Posterior cingulate gyrus (tissue), 11 donors: ENCODE data around the gene CX3CL1.
A peak's percentile ranks its signal among the peaks of the same experiment; 100 is the strongest.
"Not testable (repeated sequence)": the region's sequence is repeated elsewhere in the genome, so short reads cannot be mapped to it uniquely, and the experiment has no call there.

Source experiments
- DNase-seq, 10 donors: peaks; one replicate each; pipeline versions ENCODE4 v3.0.0 to v3.0.0-alpha.2; 2020 to 2021; ENCODE audit warnings: mixed read lengths in 3 of 10
- intact Hi-C: fragments of 100-400 bp; cut with DNase I; formaldehyde crosslinking; loops from one replicate; pipeline ENCODE4 v1.15.1; 2023

Gene CX3CL1

DNA sequence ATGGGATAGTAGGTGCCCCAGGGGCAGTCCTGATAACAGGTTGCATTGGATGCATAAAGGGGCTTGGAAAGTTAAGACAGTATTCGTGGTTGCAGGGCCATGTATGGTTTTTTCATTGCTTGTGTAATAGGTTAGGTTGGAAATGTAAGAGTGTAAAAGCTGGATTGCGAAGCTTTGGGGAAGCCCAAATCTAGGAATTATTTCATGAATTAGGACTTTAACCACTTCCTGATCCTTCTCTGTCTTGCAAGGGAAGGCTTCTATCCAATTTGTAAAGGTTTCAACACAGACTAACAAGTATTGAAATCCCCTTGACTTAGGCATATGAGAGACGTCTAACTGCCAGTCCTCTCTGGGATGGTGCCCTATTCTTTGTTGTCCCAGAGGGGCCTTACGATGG, 24.5 kb downstream of the CX3CL1 start:
- DNase-seq: peak in 1 of 10 donors; percentile 18
- intact Hi-C loops: no loop called here

DNA sequence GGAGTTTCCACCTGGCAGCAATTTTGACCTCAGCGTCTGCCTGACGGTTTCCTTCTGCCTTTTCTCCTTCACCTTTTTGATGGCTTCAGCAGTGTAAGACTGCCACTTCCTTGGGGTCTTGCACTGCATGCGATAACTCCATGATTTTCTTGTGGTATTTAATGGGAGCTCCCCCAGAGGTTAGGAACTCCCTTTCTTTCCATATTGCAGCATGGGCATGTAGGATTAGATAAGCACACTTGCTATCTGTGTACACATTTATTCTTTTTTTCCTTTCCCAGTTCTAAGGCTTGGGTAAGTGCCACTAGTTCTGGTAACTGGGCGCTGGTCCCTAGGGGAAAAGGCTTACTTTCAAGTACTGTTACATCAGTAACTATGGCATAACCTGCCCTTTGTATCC, 25.2 kb downstream of the CX3CL1 start:
- DNase-seq, intact Hi-C loops: not testable (repeated sequence)

DNA sequence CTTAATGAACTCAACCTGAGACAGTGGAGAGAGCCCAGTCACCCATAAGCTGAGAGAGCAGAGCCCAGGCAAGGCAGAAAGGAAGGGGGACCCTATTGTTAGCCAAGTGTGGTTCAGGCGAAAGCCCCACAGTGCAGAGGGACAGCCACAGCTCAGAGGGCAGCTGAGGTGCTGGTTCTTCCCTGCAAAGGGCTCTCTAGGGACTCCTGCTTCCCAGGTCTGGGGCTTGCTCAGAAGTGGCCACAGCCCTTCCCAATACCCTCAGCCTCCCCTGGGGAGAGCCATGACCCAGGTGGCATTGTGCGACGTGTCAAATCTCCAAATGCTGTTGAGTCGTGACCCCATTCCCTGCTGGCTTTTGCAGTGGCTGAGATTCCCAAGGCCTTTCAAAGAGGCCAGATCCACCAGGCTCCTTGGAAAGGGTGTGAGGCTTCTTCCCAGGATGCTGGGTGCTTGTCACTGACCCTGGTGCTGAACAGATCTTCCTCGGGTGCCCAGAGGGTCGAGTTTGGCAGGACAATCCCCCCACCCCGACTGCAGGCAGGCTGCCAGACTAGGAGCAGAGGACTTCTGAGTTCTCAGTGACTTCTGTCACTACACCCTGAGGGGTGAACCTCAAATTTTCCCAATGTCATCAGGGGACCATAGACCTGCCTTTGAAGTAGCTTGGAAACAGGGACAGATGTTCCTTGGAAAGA, 29.8 kb downstream of the CX3CL1 start:
- intact Hi-C loops: no loop called here
- DNase-seq: peak in 2 of 10 donors; percentile 61 to 71

DNA sequence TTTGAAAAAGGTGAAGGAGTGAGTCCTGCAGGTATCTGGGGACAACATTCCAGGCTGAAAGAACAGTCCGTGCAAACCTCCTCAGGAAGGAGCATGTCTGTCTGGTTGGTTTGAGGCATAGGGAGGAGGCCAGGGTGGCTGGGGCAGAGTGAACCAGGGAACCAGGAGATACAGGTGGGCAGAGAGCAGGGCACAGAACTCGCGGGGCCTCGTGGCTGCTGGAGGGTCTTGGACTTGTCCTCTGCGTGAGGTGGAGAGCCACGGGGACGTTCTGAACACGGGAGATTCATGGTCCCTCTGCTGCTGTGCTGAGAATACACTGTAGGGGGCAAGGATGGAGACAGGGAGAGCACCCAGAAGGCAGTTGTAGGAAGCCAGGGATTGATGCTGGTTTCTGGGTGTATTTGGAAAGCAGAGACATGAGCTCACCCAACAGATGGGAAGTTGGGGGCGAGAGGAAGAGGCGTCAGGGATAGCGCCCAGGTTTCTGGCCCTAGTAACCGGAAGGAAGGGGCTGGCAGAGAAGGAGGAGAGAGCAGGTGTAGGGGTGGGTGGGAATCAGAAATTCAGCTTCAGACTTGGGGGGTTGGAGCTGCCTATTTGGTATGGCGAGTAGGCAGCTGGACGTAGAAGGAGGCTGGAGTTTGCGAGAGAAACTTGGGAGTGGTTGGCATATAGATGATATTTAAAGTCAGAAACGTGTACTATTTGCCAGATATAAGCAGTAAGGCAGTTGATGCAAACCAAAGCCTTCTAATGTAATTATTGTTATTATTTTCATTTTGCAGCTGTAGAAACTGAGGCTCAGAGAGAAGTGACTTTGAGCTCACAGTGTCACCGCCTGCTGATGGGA, 31.9 kb downstream of the CX3CL1 start, which contains the start of gene CCL17:
TSS of gene CCL17 (plus strand) at position 803 of the 853 bp plus-strand sequence. CDS start 9,166 bp downstream, outside the sequence.
- intact Hi-C loops: no loop called here
- DNase-seq: peak in 2 of 10 donors; percentile 39 to 69

DNA sequence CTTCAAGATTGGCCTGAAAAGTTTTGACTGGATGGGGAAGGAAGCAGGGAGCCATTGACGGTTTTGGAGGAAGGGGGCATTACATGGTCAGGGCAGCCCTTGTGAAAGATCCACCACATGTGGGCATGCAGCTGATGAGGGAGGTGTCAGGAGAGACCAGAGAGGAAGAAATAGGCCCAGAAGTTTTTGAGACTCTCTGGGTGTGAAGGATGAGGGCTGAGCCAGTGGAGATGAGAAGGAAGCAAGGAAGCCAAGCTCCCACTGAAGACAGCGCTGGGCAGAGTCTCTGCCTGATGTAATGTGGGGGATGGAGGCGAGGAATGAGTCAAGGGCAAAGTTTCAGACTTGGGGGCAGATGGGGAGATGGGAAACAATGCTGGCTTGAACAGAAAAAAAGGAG, 32.8 kb downstream of the CX3CL1 start:
- peak in 1 of 10 donors; percentile 33 for DNase-seq
- intact Hi-C loops: no loop called here

DNA sequence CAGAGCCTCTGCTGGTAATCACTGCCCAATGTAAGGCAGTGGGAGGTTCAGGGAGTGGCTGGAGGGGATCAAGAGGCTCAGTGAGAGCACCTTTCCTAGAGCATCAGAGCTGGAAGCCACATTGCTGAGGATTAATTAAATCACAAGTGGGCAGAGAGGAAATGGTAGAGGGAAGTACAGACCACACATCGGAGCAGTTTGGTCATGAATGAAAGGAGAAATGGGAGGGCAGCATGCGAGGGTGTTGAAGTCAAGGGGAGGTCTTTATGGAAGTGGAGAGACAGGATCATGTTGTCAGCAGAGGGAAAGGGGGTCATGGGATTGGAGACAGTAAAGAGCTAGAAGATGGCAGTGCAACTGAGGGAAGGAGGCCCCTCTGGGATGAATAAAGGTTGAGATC, 34.6 kb downstream of the CX3CL1 start:
- DNase-seq: no peak
- intact Hi-C loops: no loop called here

DNA sequence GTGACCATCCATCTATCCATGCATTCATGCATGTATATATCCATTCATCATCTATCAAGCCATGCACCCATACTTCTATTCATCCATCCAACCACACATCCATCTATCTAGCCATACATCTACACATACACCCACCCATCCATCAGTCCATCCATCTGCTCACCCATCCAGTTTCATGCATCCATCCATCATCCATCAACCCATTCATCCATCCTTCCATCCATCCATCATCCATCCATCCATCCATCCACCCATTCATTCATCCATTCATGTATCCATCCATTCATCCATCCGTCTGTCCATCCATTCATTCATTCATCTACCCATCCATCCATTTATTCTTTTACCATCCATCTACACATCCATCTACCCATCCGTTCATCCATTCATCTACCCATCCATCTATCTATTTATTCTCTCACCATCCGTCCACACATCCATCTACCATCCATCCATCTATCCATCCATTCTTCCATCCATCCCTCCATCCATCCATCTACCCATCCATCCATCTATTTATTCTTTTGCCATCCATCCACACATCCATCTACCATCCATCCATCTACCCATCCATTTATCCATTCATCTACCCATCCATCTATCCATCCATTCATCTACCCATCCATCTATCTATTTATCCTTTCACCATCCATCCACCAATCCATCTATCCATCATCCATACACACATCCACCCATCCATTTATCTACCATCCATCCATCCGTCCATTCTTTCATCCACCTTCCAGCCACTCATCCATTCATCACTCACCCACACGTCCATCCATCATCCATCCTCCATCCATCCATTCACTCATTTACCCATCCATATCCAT, 35.4 kb downstream of the CX3CL1 start:
- peak in 1 of 10 donors; percentile 1 for DNase-seq
- intact Hi-C loops: no loop called here

DNA sequence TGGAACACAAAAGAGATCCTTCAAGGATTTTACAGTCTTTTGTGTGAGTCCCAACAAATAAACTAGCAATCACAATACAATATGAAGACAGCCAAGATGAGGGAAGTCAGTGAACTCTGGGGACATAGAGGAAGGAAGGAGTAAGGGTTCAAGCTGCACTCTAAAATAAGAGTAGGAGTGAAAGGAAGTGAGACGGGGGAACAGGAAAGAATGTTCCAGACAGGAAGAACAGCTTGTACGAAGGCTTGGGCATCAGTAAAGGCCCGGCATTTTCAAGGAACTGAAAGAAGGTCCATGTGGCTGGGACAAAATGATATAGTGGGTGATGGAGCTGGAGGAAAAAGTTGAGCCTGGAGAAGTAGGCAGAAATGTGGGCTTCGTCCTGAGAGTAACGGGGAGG, 36.8 kb downstream of the CX3CL1 start:
- DNase-seq: no peak
- intact Hi-C loops: no loop called here

DNA sequence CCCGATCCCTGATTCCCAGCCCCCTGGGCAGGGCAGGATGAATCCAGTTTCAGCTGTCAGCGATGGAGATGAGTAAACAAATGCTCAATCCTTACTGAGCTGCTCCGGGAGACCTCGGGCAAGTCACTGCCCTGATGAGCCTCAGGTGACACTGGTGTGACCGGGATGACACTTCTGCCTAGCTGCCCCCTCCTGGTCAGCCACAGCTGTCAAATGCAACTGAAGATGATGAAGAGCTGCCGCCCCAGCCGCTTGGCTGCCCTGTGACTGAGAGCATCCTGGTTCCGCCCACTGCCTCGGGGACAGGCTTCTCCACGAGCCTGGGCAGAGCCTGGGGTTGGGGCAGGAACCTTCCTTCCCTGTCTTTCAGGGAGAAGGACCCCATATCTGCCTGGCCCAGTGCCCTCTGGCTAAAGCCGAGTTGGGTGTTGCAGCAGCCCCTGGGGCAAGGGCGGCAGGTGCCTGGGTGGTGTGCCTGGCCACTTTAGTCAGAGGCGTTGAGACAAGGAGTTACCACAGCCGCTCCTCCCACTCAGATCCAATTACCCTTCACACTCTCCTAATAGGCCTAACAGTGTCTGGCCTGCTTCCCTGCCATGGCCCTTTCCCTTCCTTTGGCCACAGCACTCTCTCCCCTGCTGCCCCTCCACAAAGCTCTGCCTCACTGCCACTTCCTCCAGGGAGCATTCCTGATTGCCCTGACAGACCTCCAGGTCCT, 37.7 kb downstream of the CX3CL1 start:
- DNase-seq: no peak
- intact Hi-C loops: loop anchor here (5.0 kb wide), 1 partner anchor 33 kb away; no protein-coding TSS in a partner anchor

DNA sequence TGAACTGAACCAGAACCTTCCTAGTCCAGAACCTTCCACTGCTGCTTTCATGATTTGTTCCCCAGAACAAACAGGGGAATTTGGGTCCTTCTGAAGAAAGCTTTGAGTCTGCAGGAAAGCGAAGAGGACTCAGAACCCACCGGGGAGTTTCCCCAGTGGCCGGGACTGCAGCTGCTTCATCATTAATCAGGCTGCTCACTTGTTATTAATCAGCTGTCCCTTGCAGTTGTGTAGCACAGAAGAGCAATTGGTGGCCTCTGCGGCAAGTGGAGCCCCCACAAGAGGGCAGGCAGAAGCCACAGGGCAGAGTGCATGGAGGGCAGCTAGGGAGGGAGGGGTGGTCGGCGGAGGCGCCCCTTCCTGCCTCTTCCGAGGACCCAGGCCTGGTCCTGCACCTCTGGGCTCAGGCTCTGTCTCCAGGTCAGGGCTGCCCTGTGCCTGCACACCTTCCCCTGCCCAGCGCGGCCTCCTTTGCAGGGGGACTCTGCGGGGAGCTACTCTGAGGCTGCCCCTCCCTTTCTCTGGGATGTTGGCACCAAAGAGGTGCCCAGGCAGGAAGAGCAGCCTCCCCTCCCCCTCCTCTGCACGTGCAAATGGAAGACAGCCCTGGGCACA, 39.2 kb downstream of the CX3CL1 start:
- no peak for DNase-seq
- intact Hi-C loops: loop anchor here (5.0 kb wide), 1 partner anchor 34 kb away; no protein-coding TSS in a partner anchor

DNA sequence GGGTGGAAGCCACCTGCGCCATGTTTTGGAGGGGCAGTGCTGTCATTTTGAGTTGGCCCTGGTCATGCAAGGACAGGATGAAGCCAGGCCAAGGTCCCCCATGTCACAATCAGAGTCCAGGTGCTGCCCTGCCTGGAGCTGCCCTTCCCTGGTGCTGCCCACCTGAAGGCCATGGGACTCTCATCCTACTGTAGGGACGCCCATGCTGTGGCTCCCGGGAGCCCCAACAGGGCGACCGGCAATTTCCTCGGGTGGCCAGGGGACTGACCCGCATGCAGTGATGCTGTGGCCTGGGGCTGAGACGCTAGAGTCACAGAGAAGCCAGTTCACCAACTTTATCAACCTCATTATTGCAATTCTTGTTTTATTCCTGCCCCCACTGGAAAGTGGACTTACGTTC, 40.3 kb downstream of the CX3CL1 start:
- DNase-seq: no peak
- intact Hi-C loops: loop anchor here (5.0 kb wide), 1 partner anchor 35 kb away; no protein-coding TSS in a partner anchor

DNA sequence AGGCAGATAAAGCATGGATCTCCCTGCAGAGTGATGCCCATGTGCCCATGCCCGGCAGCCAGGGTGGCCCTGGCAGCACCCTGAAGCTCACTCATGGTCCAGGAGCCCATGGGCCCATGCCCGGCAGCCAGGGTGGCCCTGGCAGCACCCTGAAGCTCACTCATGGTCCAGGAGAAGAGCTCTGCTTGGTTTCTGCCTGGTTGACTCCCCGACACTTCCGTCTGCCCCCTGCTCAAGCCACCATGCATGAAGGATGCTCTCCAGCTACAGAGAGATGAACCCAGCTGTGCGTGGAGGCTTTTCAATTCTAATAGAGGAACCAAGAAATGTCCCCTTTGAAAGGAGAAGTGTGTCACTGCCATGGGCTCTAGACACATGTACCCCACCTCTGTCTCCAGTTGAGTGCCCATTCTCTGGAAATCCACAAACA, 41.0 kb downstream of the CX3CL1 start:
- intact Hi-C loops: loop anchor here (5.0 kb wide), 1 partner anchor 36 kb away; no protein-coding TSS in a partner anchor
- DNase-seq: no peak

DNA sequence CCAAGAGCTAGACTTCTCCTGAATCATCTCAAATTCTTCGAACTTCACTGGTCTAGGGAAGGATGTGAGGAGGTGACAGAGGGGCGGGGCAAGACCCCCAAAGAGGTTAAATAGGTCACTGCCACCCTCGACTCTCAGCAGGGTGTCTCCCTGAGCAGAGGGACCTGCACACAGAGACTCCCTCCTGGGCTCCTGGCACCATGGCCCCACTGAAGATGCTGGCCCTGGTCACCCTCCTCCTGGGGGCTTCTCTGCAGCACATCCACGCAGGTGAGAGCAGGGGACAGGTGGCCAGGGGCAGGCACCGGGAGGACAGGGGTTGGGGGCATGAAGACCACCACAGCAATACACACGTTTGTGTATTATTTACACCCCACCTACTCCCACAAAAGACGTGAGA, 41.4 kb downstream of the CX3CL1 start:
- DNase-seq: no peak
- intact Hi-C loops: loop anchor here (5.0 kb wide), 1 partner anchor 36 kb away; no protein-coding TSS in a partner anchor

DNA sequence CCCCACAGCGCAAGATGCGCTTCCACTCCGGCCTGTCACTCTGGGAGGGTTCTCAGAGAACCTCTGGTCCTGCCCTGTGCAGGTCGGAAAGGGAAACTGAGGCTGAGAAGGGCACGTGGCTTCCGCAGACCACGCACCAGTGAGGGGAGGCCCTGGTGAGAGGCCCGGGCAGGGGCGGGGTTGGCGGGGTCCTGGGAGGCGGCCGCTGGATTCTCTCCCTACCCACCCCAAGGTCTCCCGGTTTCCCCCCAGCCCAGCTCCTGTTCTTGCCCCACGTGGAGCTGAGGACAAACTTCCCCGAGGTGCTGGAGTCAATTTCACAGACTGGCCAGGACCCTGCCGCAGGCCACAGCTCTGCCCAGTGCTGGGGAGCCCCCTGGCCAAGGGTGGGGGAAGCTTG, 43.8 kb downstream of the CX3CL1 start:
- intact Hi-C loops: loop anchor here (5.0 kb wide), 1 partner anchor 324 kb away; the partner anchor contains the start of gene CPNE2

DNA sequence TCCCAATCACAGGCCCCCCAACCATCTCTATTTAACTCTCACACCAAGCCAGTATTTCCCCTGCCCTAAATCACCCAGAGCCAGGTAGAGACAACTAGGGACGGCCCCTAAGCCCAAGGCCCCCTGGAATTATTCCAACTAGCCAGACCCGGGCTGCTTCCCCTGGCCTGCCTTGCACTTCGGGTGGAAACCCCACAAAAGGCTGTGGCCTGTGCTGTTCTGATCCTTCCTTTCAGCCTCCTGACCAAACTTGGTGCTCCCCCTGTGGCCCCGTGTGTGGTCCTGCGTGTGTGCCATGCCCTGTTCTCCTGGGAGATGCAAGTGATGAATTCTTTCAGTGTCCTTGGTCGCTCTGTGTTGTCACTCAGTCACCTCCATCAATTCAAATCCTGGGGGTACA, 47.2 kb downstream of the CX3CL1 start:
- intact Hi-C loops: loop anchor here (2.0 to 5.0 kb wide), 2 partner anchors 99 to 327 kb away; partner anchors contain the start of gene CPNE2
- DNase-seq: no peak

More for the DNA sequence above, 43.8 kb downstream of the CX3CL1 start:
- DNase-seq: peak in 1 of 10 donors; percentile 70

DNA sequence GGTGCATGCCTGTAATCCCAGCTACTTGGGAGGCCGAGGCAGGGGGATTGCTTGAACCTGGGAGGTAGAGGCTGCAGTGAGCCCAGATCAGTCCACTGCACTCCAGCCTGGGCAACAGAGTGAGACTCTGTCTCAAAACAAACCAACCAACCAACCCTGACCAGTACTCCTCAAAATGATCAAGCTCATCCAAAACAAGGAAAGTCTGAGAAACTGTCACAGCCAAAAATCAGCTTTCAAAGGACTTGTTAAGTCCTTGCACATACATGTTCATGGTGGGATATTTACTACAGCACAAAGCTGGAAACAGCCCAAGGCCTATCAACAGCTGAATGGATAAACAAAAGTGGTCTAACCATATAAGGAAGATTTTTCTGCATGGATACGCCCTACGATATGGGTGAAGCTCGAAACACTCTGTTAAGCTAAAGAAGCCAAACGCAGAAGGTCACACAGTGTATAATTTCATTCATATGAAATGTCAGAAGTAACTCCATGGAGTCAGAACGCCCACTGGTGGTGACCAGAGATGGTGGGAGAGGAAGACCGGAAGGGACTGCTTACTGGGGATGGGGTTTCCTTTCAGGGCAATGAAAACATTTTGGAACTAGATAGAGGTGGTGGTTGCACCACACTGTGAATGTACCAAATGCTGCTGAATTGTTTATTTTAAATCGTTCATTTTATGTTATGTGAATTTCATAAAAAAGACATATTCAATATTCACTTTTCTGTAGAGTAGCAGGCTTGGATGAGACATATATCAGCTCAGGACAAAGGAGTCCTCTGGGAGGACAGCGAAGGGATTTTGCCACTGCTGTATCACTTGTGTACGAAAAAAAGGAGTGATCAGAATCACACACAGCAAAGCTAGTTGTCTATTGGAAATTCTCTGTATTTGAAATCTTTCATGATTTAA, 50.0 kb downstream of the CX3CL1 start:
- intact Hi-C loops: no loop called here
- peak in 4 of 10 donors; percentile 26 to 75 (median 38) for DNase-seq

DNA sequence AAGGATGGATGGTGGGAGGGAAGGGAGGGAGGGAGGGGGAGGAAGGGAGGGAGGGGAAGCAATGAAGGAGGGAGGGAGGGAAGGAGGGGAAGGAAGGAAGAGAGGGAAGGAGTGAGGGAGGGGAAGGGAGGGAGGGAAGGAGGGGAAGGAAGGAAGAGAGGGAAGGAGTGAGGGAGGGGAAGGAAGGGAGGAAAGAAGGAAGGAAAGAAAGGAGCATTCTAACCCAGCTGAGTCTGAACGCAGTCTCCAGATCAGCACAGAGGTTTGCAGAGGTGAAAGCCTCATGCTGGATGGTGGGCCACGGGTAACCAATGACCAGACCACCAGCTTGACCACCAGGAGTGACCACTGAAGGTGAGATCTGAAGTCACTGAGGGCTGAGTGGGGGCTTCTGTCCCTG, 50.9 kb downstream of the CX3CL1 start:
- no peak for DNase-seq
- intact Hi-C loops: no loop called here

DNA sequence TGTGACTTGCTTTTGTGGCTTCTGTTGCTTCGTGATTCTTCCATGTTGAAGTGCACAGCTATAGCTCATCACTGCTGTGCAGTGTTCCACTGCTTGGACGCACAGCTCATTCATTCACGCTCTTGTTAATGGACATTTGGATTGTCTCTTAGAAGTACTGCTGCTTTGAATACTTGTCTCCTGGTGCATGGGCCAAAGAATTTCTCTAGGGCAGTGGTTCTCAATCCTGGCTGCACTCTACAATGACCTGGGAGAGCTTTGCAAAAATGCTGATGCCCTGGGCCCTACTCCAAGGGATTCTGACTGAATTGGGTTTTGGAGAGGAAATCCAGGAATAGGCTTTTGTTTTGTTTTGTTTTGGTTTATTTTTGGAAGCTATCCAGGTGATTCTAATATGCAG, 52.3 kb downstream of the CX3CL1 start:
- no peak for DNase-seq
- intact Hi-C loops: no loop called here
